Prostate gland (tissue), 2 donors: ENCODE data around the gene UBE2L3. TPM values are rescaled to one million over a fixed set of nuclear protein-coding genes. Genes with fewer than 3 reads are reported as not detected.

Source experiments
- DNase-seq: peaks from one replicate; pipeline ENCODE4 v3.0.0-alpha.2; 2019; ENCODE audit warnings: low spot score
- H3K27ac ChIP-seq, 2 donors: fragments of 200-600 bp; sonication (generic); 2 replicates each; pipeline ENCODE4 v1.5.1; 2017 to 2019
- H3K27me3 ChIP-seq: fragments of 200-600 bp; sonication (generic); replicated peaks from 2 replicates; pipeline ENCODE4 v1.5.1; 2019; ENCODE audit not compliant: insufficient read depth
- H3K36me3 ChIP-seq, 2 donors: fragments of 200-600 bp; sonication (generic); 1 replicate in 1 of 2; 2 replicates in 1 of 2; pipeline versions ENCODE4 v1.5.1 to v1.8.1; 2017 to 2019
- H3K4me1 ChIP-seq: fragments of 200-600 bp; sonication (generic); replicated peaks from 2 replicates; pipeline ENCODE4 v1.5.1; 2019
- H3K4me3 ChIP-seq, 2 donors: fragments of 200-600 bp; sonication (generic); 2 replicates each; pipeline ENCODE4 v1.5.1; 2017 to 2019
- H3K9me3 ChIP-seq: fragments of 200-600 bp; sonication (generic); 2 replicates; pipeline ENCODE4 v1.5.1; 2017
- CTCF ChIP-seq, 4 experiments: fragments of 200-600 bp in 2 of 4; fragments of 450-650 bp in 2 of 4; sonication (generic) in 2 of 4; IDR thresholded peaks; 1 replicate in 3 of 4; 2 replicates in 1 of 4; pipeline ENCODE4 v1.5.1; 2016 to 2019; ENCODE audit warnings: antibody characterized with exemption in 4 of 4, mild to moderate bottlenecking in 2 of 4, moderate library complexity in 2 of 4
- POLR2A ChIP-seq: fragments of 450-650 bp; IDR thresholded peaks from one replicate; pipeline ENCODE4 v1.6.1; 2016; ENCODE audit warnings: antibody characterized with exemption, mild to moderate bottlenecking
- POLR2AphosphoS5 ChIP-seq: sonication (generic); formaldehyde crosslinking; IDR thresholded peaks from one replicate; pipeline ENCODE4 v1.6.1; 2017; ENCODE audit warnings: antibody characterized with exemption
- WGBS: methylation state at CpG from one replicate; pipeline ENCODE4 v1.1.5; 2018; 5-methylcytosine and 5-hydroxymethylcytosine counted together
- intact Hi-C: fragments of 100-400 bp; cut with DNase I; formaldehyde crosslinking; loops from one replicate; pipeline ENCODE4 v1.14.2; 2022
- total RNA-seq, 2 donors: library from RNA; depleted of rRNA; stranded (reverse); fragments of >200 nt; gene quantifications; one replicate each; pipeline ENCODE4 v1.1.0, GENCODE V29; 2016

UBE2L3 gene
- total RNA-seq, 2 donors from 2014 or later = 61.7 to 78.1 TPM

DNA sequence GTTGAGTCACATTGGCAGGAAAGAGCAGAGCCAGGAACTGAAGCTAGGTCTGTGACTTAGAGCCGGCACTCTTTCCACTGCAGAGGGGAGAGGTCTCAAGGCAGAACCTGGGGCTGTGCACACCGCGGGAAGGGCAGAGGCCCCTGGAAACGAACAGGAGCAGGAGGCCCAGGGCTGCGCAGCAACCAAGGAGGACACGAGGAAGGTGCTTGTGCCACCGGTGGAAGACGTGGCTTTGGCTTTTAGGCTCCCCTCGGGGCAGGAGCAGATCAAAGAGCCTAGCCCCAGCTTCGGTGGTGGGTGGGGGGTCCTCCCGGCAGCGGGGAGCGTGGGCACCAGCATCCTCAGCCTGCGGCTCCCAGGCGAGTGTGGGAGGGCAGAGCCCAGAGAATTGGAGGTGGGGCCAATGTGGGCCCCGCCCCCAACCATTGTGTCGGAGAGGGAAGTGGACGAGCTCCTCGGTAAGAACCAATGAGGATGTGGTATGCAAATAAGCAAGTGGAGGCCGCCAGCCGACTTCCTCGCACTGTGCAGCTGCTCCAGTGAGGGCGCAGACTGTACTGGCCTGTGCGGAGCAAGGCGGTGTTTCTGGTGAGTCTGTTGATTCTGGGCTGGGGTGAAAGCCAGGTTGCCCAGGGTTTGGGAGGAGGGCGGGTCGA, 64.9 kb downstream of the UBE2L3 start, which contains the start of gene CCDC116:
CCDC116 (plus strand) TSS at position 524 of the 659 bp plus-strand sequence. CDS start 422 bp downstream, outside the sequence.
- H3K4me3 ChIP-seq = no peak within 1 kb of the TSS
- WGBS = 85% methylated on average over 27 of the region's 27 CpGs
- no peak for DNase-seq
- no peaks in the 10 kb centered on the region for H3K36me3 ChIP-seq
- no peak within 1 kb of the TSS for H3K27ac ChIP-seq
- TF ChIP-seq CTCF (IDR thresholded peaks at IDR 0.05) (no peak), POLR2A (no peak), POLR2AphosphoS5 (no peak)
- no peaks in the 10 kb centered on the region for H3K27me3 ChIP-seq
- peaks cover 8% of the 10 kb centered on the region for H3K4me1 ChIP-seq
- H3K9me3 ChIP-seq = no peaks in the 10 kb centered on the region
- intact Hi-C loops = no loop called here

DNA sequence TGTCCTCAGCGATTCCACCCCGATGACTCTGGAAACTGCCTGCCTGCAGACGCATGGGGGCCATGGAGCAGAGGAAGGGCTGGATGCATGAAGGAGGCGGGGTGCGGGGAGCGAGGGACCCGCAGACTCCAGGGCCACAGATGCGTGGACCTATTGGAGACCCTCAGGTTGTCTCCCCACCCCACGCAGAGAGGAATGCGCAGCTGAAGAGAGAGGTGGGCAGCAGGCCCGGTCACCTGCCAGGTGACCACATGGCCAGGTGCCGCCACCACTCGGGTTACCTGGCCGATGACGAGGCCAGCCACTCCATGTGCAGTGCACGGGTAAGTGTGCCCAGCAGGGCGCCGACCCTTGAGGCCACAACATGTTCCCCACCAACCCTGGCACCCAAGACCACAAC, 65.4 kb downstream of the UBE2L3 start:
- Histone ChIP-seq H3K36me3 (no peaks in the 10 kb centered on the region), H3K9me3 (no peaks in the 10 kb centered on the region), H3K27ac (no peak overlapping the region), H3K27me3 (no peaks in the 10 kb centered on the region), H3K4me1 (peaks cover 8% of the 10 kb centered on the region), H3K4me3 (no peak overlapping the region)
- DNase-seq = no peak
- TF ChIP-seq CTCF (IDR thresholded peaks at IDR 0.05) (no peak), POLR2A (no peak), POLR2AphosphoS5 (no peak)
- 90% methylated on average over 18 of the region's 18 CpGs for WGBS
- intact Hi-C loops = no loop called here

- Histone ChIP-seq H3K9me3 (no peaks in the 10 kb centered on the region), H3K27ac (no peak overlapping the region), H3K36me3 (no peaks in the 10 kb centered on the region), H3K4me1 (peaks cover 5% of the 10 kb centered on the region), H3K4me3 (no peak overlapping the region), H3K27me3 (no peaks in the 10 kb centered on the region)
- intact Hi-C loops = no loop called here
- TF ChIP-seq POLR2AphosphoS5 = no peak
- no peak for TF ChIP-seq CTCF (IDR thresholded peaks at IDR 0.05)
- no peak for TF ChIP-seq POLR2A
- no peak for DNase-seq
- 94% methylated on average over 4 of the region's 4 CpGs for WGBS
Observed at GRCh38 chr22:21633481-21633880, 66.0 kb downstream of the UBE2L3 start.

DNA sequence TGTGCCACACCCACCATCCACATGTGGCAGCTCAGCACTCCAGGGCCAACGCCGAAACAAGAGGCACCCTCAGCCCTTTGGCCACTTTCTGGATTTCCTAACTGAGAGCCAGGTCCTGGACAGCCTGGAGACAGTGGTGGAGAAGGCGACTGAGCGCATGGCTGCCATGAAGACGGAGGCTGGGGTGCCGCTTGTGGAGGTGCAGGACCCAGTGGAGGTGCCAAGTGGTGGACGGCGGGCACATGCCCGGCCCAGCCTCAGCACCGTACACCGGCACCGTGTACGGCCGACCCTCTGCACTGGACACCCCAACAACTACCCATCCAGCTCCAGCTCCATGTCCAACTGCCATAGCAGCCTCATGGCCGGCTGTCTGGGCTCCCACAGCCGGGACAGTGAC, 66.6 kb downstream of the UBE2L3 start:
- DNase-seq = no peak
- no peak overlapping the region for H3K4me3 ChIP-seq
- no peak for TF ChIP-seq CTCF (IDR thresholded peaks at IDR 0.05)
- TF ChIP-seq POLR2AphosphoS5 = no peak
- H3K27me3 ChIP-seq = no peaks in the 10 kb centered on the region
- H3K9me3 ChIP-seq = no peaks in the 10 kb centered on the region
- 97% methylated on average over 14 of the region's 16 CpGs for WGBS
- intact Hi-C loops = no loop called here
- no peaks in the 10 kb centered on the region for H3K4me1 ChIP-seq
- H3K27ac ChIP-seq = no peak overlapping the region
- H3K36me3 ChIP-seq = no peaks in the 10 kb centered on the region

DNA sequence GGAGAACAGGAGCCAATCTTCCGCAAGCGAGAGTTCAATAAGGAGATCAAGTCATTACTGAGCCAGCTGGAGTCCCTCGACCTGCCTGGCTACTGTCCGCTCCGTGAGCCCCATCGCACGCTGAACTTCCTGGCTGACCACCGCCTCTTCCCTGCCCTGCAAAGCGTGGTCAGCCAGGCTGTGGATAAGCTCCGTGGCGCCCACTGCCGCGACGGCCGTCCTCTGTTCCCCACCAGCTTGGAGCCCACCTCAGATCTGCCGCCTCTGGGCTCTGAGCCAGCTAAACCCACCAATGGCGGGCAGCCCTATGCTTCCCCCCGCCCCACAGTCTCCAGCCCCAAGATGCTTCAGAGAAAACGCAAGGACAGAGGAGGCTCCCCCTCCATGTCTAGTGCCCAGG, 67.3 kb downstream of the UBE2L3 start:
- Histone ChIP-seq H3K9me3 (no peaks in the 10 kb centered on the region), H3K27me3 (no peaks in the 10 kb centered on the region), H3K4me3 (no peak overlapping the region), H3K36me3 (no peaks in the 10 kb centered on the region), H3K27ac (no peak overlapping the region), H3K4me1 (no peaks in the 10 kb centered on the region)
- WGBS = 84% methylated on average over 19 of the region's 19 CpGs
- intact Hi-C loops = no loop called here
- TF ChIP-seq CTCF (IDR thresholded peaks at IDR 0.05) (no peak), POLR2AphosphoS5 (no peak), POLR2A (no peak)
- DNase-seq = no peak
